NCI-H128 (cell line): ENCODE data around the gene NCBP1.
"Not testable (repeated sequence)": the region's sequence is repeated elsewhere in the genome, so short reads cannot be mapped to it uniquely, and the experiment has no call there.

Source experiments
- DNase-seq: peaks from one replicate; lab custom pipeline; 2025; ENCODE audit not compliant: unreplicated experiment; lab: John Stamatoyannopoulos, UW

The NCBP1 gene

GRCh38 chr9:97672403-97672802 lies 38.8 kb downstream of the NCBP1 start:
- DNase-seq, result no peak

DNA sequence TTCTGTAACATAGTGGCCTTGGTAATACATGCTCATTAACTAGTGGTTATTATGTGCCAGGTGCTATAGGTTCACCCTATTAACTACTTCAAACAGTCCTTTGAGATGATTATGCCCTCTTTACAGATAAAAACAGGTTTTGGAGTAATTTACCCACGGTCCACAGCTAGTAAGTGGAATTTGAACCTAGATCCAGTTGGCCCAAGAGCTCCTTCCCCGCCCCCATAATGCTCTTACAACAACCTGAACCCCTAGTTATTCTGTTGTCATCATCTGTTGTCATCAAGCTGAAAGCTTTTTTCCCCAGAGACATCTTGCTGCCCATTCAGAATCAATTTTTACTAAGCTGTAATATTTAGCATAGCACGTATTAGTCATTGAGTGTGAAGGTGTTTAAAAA lies 40.3 kb downstream of the NCBP1 start:
- DNase-seq, result no peak

DNA sequence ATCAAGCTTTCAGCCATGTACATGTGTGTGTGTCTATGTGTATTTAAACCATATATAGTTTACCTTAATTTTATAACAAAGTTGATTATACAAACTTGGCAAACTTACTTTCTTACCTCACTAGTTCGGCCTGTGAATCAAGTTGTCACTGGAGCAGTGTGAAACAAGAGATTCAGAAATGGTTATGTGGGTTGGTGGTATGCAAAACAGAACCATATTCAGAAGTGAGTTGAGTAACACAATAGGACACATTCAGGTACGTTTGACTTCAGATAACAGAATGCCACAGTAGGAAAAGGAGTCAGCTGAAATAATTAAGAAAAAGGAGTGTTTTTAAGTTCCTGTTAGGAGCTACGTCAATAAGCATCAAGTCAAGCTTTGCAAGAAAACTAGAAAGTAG lies 42.0 kb downstream of the NCBP1 start:
- DNase-seq, result no peak

- no peak for DNase-seq
Observed at GRCh38 chr9:97682242-97682641, 48.6 kb downstream of the NCBP1 start.

- no peak for DNase-seq
Observed at GRCh38 chr9:97688654-97689053, 55.0 kb downstream of the NCBP1 start.

DNA sequence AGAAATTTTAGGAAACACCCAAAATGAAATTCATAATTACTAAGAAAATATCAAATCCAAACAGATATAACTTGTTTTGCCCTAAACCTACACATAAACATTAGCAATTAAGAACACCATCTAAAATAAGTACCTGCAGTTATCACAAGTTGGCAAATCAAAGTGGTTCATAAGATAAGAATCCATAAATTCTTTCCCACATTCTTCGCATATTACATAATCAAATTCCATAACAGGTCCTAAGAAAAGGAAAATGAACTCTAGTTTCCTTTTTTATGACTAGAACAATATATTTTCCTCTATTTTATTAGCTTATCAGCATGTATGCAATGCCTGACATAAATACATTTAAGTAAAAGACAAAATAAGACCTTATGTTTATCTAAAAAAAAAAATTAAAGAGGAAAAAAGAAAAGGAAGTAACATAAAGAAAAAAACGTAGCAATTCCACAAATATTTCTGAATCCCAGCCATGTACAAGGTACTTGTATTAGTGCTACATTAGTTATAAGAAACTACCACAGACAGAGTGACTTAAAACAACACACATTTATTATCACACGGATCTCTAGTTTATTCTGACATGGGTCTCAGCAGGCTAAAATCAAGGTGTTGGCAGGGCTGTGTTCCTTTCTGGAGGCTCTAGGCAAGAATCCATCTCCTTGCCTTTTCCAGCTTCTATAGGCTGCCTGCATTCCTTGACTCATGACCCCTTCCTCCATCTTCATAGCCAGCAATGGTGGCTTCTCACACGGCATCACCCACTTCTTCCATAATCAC lies 56.0 kb downstream of the NCBP1 start:
- DNase-seq, result no peak

DNA sequence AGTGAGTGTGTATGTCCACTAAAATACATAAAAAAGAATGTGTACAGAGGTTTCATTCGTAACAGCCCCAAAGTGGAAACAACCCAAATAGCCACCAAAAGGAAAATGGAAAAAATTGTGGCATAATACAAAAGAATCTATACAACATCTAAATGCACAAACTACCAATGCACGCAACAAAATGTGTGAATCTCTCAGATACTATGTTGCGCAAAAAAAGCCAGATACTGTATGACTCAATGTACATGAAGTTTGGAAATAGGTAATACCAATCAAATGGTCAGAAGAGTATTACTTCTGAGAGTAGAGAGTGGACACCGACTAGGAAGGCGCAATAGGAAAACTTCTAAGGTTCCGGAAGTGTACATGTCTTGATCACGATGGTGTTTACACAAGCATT lies 61.1 kb downstream of the NCBP1 start:
- DNase-seq, result no peak

DNA sequence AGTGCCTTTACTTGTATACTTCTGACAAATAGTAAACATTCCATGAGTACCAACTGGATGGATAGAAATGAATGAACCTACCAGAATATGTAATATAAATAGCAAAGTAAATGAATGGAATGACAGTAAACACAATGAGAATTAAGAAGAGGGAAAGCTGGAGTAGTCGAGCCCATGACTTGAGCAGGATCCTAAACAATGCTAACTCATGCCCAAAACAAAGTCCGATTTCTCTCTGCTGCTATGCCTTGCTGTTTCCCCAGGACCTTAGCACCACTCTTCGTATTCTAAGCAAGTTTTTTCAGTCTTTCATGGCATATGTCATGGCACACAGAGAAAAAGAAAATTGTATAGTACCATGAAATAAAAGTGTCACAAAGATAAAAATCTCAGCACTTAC lies 61.8 kb downstream of the NCBP1 start:
- DNase-seq, result no peak

GRCh38 chr9:97695995-97696802 lies 62.6 kb downstream of the NCBP1 start:
- DNase-seq, result no peak

DNA sequence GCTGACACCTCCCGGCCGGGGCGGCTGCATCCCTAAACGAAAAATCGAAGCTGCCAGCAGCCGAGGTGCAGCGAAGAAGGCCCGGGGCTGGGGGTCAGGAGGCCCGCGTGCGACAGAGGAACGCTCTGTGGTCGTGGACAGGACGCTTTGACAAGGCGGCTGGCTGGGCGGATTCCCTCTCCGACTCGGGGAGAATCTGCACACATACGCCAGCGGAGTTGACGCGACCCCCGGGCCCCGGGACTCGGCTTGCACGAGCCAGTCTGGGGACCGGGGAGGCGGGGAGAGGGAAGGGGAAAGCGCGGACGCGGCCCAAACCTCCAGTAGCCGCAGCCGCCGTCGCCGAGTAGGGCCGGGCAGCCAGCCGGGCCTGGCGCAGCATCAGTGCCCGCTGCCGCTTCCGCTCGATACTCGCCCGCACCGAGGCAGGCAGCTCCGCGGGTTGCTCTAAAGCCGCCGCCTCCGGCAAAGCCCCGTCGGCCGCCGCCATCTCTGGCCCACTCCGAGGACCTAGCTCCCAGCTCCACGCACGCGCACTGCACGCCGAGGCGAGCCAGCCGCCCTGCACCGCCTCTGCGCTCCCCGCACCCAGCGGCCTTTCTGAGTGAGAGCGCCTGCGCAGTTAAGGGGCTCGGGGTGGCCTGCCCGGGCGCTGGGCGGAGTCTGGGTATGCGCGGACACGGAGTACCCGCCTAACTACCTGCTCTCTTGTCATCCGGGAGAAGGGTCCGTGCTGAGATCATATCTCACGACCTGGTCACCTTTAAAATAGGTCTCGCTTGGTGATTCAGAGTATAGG lies 63.4 kb downstream of the NCBP1 start, which contains the start of gene XPA:
TSS of gene XPA (minus strand) at position 538 of the 799 bp plus-strand sequence. CDS start at position 490, 48 bp downstream.
- peak; percentile 96 for DNase-seq

- DNase-seq, result no peak
Observed at GRCh38 chr9:97697837-97698236, 64.2 kb downstream of the NCBP1 start.

DNA sequence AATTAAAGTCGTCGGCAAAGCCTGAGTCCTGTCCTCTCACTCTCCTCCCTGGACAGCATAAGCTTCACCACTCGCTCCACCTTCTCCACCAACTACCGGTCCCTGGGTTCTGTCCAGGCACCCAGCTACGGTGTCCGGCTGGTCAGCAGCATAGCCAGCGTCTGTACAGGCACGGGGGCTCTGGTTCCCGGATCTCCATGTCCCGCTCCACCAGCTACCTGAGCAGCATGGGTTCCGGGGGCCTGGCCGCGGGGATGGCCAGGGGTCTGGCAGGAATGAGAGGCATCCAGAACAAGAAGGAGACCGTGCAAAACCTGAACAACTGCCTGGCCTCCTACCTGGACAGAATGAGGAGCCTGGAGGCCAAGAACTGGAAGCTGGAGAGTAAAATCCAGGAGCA lies 65.2 kb downstream of the NCBP1 start:
- DNase-seq, result no peak

DNA sequence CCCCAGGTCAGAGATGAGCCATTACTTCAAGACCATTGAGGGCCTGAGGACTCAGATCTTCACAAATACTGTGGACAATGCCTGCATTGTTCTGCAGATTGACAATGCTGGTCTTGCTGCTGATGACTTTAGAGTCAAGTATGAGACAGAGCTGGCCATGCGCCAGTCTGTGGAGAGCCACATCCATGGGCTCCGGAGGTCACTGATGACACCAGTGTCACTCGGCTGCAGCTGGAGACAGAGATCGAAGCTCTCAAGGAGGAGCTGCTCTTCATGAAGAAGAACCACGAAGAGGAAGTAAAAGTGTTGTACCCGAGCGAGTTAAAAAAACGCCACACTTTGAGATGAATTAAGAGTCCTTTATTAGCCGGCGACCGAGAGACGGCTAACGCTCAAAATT lies 65.7 kb downstream of the NCBP1 start:
- DNase-seq, result not testable (repeated sequence)

DNA sequence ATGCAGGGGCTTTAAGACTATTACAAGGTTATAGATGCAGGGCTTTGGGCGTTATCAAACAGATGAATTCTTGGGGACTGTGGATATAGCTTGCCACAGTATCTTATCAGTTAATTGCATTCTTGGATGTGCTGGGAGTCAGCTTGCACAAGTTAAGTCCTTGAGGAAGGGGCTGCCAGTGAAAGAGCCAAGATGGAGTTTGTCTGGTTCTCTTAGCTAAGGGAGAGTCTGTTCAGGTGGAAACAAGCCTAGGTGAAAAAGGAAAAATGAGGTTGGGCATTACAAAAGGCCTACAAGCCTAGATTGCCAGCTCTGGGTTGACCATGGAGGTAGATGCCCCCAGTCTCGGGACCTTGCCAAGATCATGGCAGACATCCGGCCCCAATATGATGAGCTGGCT lies 66.2 kb downstream of the NCBP1 start:
- DNase-seq, result not testable (repeated sequence)

- DNase-seq, result no peak
Observed at GRCh38 chr9:97703437-97704344, 70.1 kb downstream of the NCBP1 start.

GRCh38 chr9:97704345-97704677 lies 70.7 kb downstream of the NCBP1 start:
- no peak for DNase-seq

DNA sequence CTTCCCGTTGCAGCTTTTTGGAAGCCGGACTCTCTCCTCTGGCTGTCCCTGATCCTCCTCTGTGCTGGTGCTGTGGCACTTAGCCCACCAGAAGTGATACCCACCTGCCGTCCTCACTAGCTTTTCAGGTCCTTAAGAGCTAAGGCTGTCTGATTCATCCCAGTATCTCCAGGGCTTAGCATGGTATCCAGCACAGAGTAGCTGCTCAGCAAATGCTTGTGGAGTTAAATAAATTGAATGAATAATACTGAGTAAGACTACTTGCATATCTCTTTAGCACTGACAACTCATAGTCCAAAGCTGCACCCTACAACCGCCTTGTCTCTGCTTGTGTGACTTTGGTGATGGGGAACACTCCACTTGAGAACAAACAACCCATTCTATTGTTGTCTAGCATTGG lies 71.2 kb downstream of the NCBP1 start:
- DNase-seq, result no peak

GRCh38 chr9:97705354-97705950 lies 71.8 kb downstream of the NCBP1 start:
- DNase-seq, result no peak

- no peak for DNase-seq
Observed at GRCh38 chr9:97706246-97706645, 72.6 kb downstream of the NCBP1 start.
